Retinal pigment epithelial cell (primary cell): ENCODE measurements around the gene KCNQ1.

Experiments
- DNase-seq: peaks from one replicate; pipeline ENCODE4 v3.0.0-alpha.2; 2010; ENCODE audit warnings: low read depth
- H3K4me3 ChIP-seq: 2 replicates; pipeline ENCODE4 v1.5.1; 2011; ENCODE audit warnings: mild to moderate bottlenecking, low read length, control low read depth, moderate library complexity
- TF ChIP-seq, protein P1 (sequence below): conservative IDR thresholded peaks from 2 replicates; pipeline ENCODE4 v1.5.1; 2011; ENCODE audit warnings: low read depth, low read length, control low read depth, inconsistent platforms

The KCNQ1 gene

GRCh38 chr11:2886191-2886894 lies 441.5 kb downstream of the KCNQ1 start:
- TF ChIP-seq, protein P1, sequence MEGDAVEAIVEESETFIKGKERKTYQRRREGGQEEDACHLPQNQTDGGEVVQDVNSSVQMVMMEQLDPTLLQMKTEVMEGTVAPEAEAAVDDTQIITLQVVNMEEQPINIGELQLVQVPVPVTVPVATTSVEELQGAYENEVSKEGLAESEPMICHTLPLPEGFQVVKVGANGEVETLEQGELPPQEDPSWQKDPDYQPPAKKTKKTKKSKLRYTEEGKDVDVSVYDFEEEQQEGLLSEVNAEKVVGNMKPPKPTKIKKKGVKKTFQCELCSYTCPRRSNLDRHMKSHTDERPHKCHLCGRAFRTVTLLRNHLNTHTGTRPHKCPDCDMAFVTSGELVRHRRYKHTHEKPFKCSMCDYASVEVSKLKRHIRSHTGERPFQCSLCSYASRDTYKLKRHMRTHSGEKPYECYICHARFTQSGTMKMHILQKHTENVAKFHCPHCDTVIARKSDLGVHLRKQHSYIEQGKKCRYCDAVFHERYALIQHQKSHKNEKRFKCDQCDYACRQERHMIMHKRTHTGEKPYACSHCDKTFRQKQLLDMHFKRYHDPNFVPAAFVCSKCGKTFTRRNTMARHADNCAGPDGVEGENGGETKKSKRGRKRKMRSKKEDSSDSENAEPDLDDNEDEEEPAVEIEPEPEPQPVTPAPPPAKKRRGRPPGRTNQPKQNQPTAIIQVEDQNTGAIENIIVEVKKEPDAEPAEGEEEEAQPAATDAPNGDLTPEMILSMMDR: peak; percentile 36
- no peak for DNase-seq
- H3K4me3 ChIP-seq: no peak overlapping the region

GRCh38 chr11:2886936-2887335 lies 442.1 kb downstream of the KCNQ1 start:
- no peak for DNase-seq
- TF ChIP-seq, protein P1: no peak
- H3K4me3 ChIP-seq: no peak overlapping the region

DNA sequence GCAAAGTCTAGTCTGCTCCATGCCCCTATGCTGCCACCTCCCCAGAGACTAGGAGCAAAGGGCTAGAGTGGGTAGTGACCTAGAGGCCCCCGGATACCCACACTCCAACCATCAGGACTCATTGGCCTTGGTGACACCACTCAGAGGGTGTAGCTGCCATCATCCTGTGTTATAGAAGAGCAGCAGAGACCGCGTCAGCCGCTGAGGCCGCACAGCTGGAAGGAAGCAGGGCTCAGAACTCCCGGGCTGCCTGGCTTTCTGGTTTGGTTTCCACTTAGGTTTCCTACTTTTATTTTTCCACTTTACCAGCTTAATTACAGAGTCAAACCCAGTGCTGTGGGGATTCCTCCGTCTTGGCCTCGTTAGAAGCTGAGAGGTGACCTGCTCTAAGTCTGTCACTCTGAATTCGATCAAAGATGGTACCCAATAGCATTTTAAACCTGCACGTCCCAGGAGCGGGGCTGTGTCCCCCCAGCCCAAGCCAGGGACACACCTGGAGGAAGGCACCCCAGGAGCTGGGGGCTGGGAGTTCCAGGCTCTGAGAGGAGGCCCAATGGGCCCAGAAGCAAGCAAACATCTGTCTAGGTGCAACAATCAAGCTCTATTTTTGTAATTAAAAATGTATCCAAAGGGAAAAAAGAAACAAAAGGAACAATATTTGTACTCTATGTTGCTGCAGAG lies 442.8 kb downstream of the KCNQ1 start:
- TF ChIP-seq, protein P1: no peak
- DNase-seq: no peak
- H3K4me3 ChIP-seq: no peak overlapping the region

DNA sequence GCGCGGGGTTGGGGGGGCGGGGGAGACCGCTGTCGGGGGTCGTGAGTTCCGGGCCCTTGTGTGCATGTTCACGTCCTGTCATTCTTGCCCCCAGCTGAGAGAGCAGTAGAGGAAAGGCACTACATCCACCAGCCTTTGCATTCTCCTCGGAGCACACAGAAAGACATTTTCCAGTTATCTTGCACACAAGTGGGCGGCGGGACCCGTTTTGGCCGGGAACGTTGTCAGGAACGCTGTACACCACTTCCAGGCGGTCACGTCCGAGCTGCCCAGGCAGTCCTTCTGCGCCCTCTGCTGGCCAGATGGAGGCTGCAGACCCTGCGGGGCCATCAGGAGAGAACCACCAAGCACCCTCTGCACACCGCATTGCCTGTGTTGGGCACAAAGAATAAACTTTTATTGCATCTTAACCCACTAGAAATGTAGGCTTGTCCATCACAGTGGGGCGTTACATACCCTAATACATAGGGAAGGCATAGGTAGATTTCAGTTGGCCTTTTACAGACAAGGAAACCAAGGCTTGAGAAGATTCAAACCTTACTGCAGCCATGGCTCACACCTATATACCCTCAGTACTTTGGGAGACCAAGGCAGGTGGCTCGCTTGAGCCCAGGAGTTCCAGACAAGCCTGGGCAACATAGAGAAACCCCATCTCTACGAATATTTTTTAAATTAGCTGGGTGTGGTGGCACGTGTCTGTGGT lies 443.6 kb downstream of the KCNQ1 start:
- no peak for DNase-seq
- TF ChIP-seq, protein P1: peak; percentile 98
- H3K4me3 ChIP-seq: no peak overlapping the region

GRCh38 chr11:2889362-2890273 lies 444.8 kb downstream of the KCNQ1 start:
- H3K4me3 ChIP-seq: no peak overlapping the region
- TF ChIP-seq, protein P1: no peak
- no peak for DNase-seq

- TF ChIP-seq, protein P1: no peak
- no peak overlapping the region for H3K4me3 ChIP-seq
- DNase-seq: no peak
Measured at GRCh38 chr11:2890466-2891294, 445.9 kb downstream of the KCNQ1 start.
